HCT116 (cell line): ENCODE results near the gene WNT7B. TPM values are rescaled to one million over a fixed set of nuclear protein-coding genes. Genes with fewer than 3 reads are reported as not detected.

Experiments
- ATAC-seq: fragments of 200-7000 bp; cut with Tn5 transposase; 2 replicates; pipeline ENCODE4 v1.9.1; 2020; ENCODE audit warnings: mild to moderate bottlenecking, moderate library complexity
- BruUV-seq: library from RNA; stranded (reverse); fragments of 400-500 nt; replicated peaks from 2 replicates; lab custom pipeline; 2021; lab: Mats Ljungman, UMichigan
- CTCF ChIA-PET: fragments of 300-600 bp; sonication (Branson Sonifier 250); formaldehyde crosslinking; loops from one replicate; lab custom pipeline; 2021; ENCODE audit warnings: antibody characterized with exemption; lab: Charles Lee
- POLR2A ChIA-PET: fragments of 300-600, 350-600 bp; sonication (Branson Sonifier 250); formaldehyde crosslinking; loops from one replicate; lab custom pipeline; 2021; ENCODE audit warnings: antibody characterized with exemption; lab: Charles Lee
- RAD21 ChIA-PET, 2 experiments: fragments of 300-600 bp; sonication (Branson Sonifier 250); formaldehyde crosslinking; loops; one replicate each; lab custom pipeline; 2023; ENCODE audit warnings: low total read pairs in 2 of 2; ENCODE audit not compliant: uncharacterized antibody in 2 of 2, unreplicated experiment in 2 of 2, low non-redundant PET in 1 of 2; lab: Charles Lee
- DNase-seq: peaks from one replicate; pipeline ENCODE4 v3.0.0-alpha.2; 2010; ENCODE audit warnings: low read depth, low spot score
- H2AFZ ChIP-seq: fragments of 200-600 bp; shearing (Covaris generic), sonication (generic); 2 replicates; pipeline ENCODE4 v1.6.1; 2017; ENCODE audit warnings: low read depth, mixed run types, mixed read lengths, antibody characterized with exemption, low read length; ENCODE audit not compliant: poor library complexity, severe bottlenecking
- H3K27ac ChIP-seq: 2 replicates; pipeline ENCODE4 v1.5.1; 2012; ENCODE audit warnings: low read depth, low read length
- H3K27me3 ChIP-seq: fragments of 200-600 bp; sonication (generic); 2 replicates; pipeline ENCODE4 v1.6.1; 2016; ENCODE audit warnings: mixed run types, low read length, mixed read lengths; ENCODE audit not compliant: insufficient read depth
- H3K36me3 ChIP-seq, 2 experiments: fragments of 200-500 bp in 1 of 2; fragments of 200-600 bp in 1 of 2; sonication (Bioruptor generic) in 1 of 2; sonication (generic) in 1 of 2; 2 replicates each; pipeline versions ENCODE4 v1.5.1 to v1.6.1; 2014 to 2016; ENCODE audit warnings: low read length in 2 of 2, inconsistent platforms in 1 of 2, mixed read lengths in 1 of 2, mixed run types in 1 of 2; ENCODE audit not compliant: insufficient read depth in 2 of 2, control insufficient read depth in 1 of 2
- H3K4me1 ChIP-seq, 2 experiments: fragments of 200-600 bp in 1 of 2; sonication (generic) in 1 of 2; 2 replicates each; pipeline versions ENCODE4 v1.5.1 to v1.6.1; 2012 to 2017; ENCODE audit warnings: low read length in 2 of 2, inconsistent platforms in 1 of 2, mild to moderate bottlenecking in 1 of 2, mixed read lengths in 1 of 2, mixed run types in 1 of 2, moderate library complexity in 1 of 2; ENCODE audit not compliant: insufficient read depth in 2 of 2, control insufficient read depth in 1 of 2
- H3K4me2 ChIP-seq: fragments of 200-600 bp; sonication (generic); 2 replicates; pipeline ENCODE4 v1.6.1; 2017; ENCODE audit warnings: mixed run types, low read length, mixed read lengths
- H3K4me3 ChIP-seq, 2 experiments: fragments of 200-600 bp in 1 of 2; sonication (generic) in 1 of 2; replicated peaks in 1 of 2; 2 replicates each; pipeline ENCODE4 v1.5.1; 2011 to 2016; ENCODE audit warnings: low read length in 2 of 2, control low read depth in 1 of 2, low read depth in 1 of 2, mild to moderate bottlenecking in 1 of 2, mixed read lengths in 1 of 2, mixed run types in 1 of 2
- H3K79me2 ChIP-seq: fragments of 200-600 bp; sonication (generic); 2 replicates; pipeline ENCODE4 v1.6.1; 2017; ENCODE audit warnings: mild to moderate bottlenecking, mixed run types, low read length, moderate library complexity, mixed read lengths; ENCODE audit not compliant: insufficient read depth
- H3K9ac ChIP-seq: fragments of 200-600 bp; sonication (generic); 2 replicates; pipeline ENCODE4 v1.6.1; 2016; ENCODE audit warnings: low read length, mixed read lengths
- H3K9me2 ChIP-seq: fragments of 200-600 bp; sonication (generic), shearing (Covaris generic); 2 replicates; pipeline ENCODE4 v1.6.1; 2017; ENCODE audit warnings: mixed run types, mild to moderate bottlenecking, moderate library complexity; ENCODE audit not compliant: insufficient read depth
- H3K9me3 ChIP-seq, 2 experiments: fragments of 200-500 bp in 1 of 2; fragments of 200-600 bp in 1 of 2; sonication (Bioruptor generic) in 1 of 2; sonication (generic) in 1 of 2; 2 replicates each; pipeline ENCODE4 v1.6.1; 2014 to 2017; ENCODE audit warnings: low read length in 2 of 2, mixed read lengths in 2 of 2, inconsistent platforms in 1 of 2, low read depth in 1 of 2, mild to moderate bottlenecking in 1 of 2, mixed run types in 1 of 2, moderate library complexity in 1 of 2; ENCODE audit not compliant: control insufficient read depth in 1 of 2, insufficient read depth in 1 of 2
- H4K20me1 ChIP-seq: fragments of 200-600 bp; sonication (generic), shearing (Covaris generic); 2 replicates; pipeline ENCODE4 v1.6.1; 2017; ENCODE audit warnings: mixed run types, mild to moderate bottlenecking, moderate library complexity; ENCODE audit not compliant: insufficient read depth
- ATF3 ChIP-seq: IDR thresholded peaks from 2 replicates; pipeline ENCODE4 v1.6.1; 2012
- CBX3 ChIP-seq: IDR thresholded peaks from 2 replicates; pipeline ENCODE4 v1.6.1; 2012; ENCODE audit warnings: low read depth
- CEBPB ChIP-seq: IDR thresholded peaks from 2 replicates; pipeline ENCODE4 v1.6.1; 2012; ENCODE audit warnings: low read depth
- EGR1 ChIP-seq: IDR thresholded peaks from 2 replicates; pipeline ENCODE4 v1.6.1; 2012; ENCODE audit warnings: low read depth
- ELF1 ChIP-seq: IDR thresholded peaks from 2 replicates; pipeline ENCODE4 v1.6.1; 2012; ENCODE audit warnings: low read depth, borderline replicate concordance
- EZH2 ChIP-seq: fragments of 200-600 bp; sonication (generic); IDR thresholded peaks from 2 replicates; pipeline ENCODE4 v1.6.1; 2017; ENCODE audit warnings: antibody characterized with exemption, mixed run types
- EZH2phosphoT487 ChIP-seq: fragments of 200-600 bp; IDR thresholded peaks from 2 replicates; pipeline ENCODE4 v1.6.1; 2018; ENCODE audit warnings: antibody characterized with exemption, borderline replicate concordance
- FOSL1 ChIP-seq: IDR thresholded peaks from 2 replicates; pipeline ENCODE4 v1.6.1; 2012; ENCODE audit warnings: low read depth
- JUND ChIP-seq: IDR thresholded peaks from 2 replicates; pipeline ENCODE4 v1.6.1; 2012
- POLR2A ChIP-seq: IDR thresholded peaks from 2 replicates; pipeline ENCODE4 v1.7.0; 2011; ENCODE audit warnings: borderline replicate concordance; ENCODE audit not compliant: insufficient read depth, insufficient read length; ENCODE audit errors: extremely low read depth
- RAD21 ChIP-seq: IDR thresholded peaks from 2 replicates; pipeline ENCODE4 v1.6.1; 2012; ENCODE audit warnings: low read depth, mild to moderate bottlenecking
- SIN3A ChIP-seq: IDR thresholded peaks from 2 replicates; pipeline ENCODE4 v1.6.1; 2012; ENCODE audit warnings: low read depth
- SRF ChIP-seq: IDR thresholded peaks from 2 replicates; pipeline ENCODE4 v1.6.1; 2012; ENCODE audit warnings: low read depth
- TCF7L2 ChIP-seq: IDR thresholded peaks from 2 replicates; pipeline ENCODE4 v1.7.0; 2011; ENCODE audit warnings: borderline replicate concordance, inconsistent platforms; ENCODE audit not compliant: insufficient read depth, insufficient read length; ENCODE audit errors: extremely low read depth
- YY1 ChIP-seq: IDR thresholded peaks from 2 replicates; pipeline ENCODE4 v1.6.1; 2011; ENCODE audit warnings: low read length, low read depth, moderate library complexity, mild to moderate bottlenecking; ENCODE audit not compliant: insufficient replicate concordance; ENCODE audit errors: extremely low read depth
- ZFX ChIP-seq: fragments of 450-650 bp; IDR thresholded peaks from 2 replicates; pipeline ENCODE4 v1.6.1; 2017
- ZNF274 ChIP-seq: fragments of 200-500 bp; sonication (Bioruptor generic); IDR thresholded peaks from 2 replicates; pipeline ENCODE4 v1.6.1; 2014; ENCODE audit warnings: mild to moderate bottlenecking, low read depth, low read length, inconsistent platforms
- intact Hi-C: fragments of 100-400 bp; cut with micrococcal nuclease; formaldehyde crosslinking; loops from 2 replicates; pipeline ENCODE4 v1.10.0; 2022
- total RNA-seq: library from RNA; stranded (reverse); gene quantifications from one replicate; pipeline ENCODE4 v1.2.1, GENCODE V29; 2021; ENCODE audit not compliant: unreplicated experiment
- TF ChIP-seq, protein P1 (sequence below): IDR thresholded peaks from 2 replicates; pipeline ENCODE4 v1.6.1; 2011; ENCODE audit warnings: mild to moderate bottlenecking, low read length, moderate library complexity; ENCODE audit not compliant: insufficient replicate concordance; ENCODE audit errors: extremely low read depth
- TF ChIP-seq, protein P2 (sequence below), 3 experiments: fragments of 200-600 bp in 1 of 3; sonication (generic) in 1 of 3; IDR thresholded peaks in 2 of 3; conservative IDR thresholded peaks in 1 of 3; 2 replicates each; pipeline ENCODE4 v1.5.1; 2012 to 2017; ENCODE audit warnings: low read depth in 2 of 3, low read length in 2 of 3, antibody characterized with exemption in 1 of 3, borderline replicate concordance in 1 of 3, control low read depth in 1 of 3, mild to moderate bottlenecking in 1 of 3, mixed read lengths in 1 of 3, mixed run types in 1 of 3, moderate library complexity in 1 of 3; ENCODE audit not compliant: insufficient read depth in 1 of 3

The WNT7B gene
- total RNA-seq, 1 experiment from 2014 or later: 10.5 TPM

GRCh38 chr22:45969801-45970470 lies 7.0 kb downstream of the WNT7B start:
- no peaks in the 10 kb centered on the region for H3K27me3 ChIP-seq
- RAD21 ChIA-PET: interaction anchor here (0.6 to 1.7 kb wide), 4 partner anchors 53 to 326 kb away, joined by 3 to 10 read pairs (median 4); no protein-coding TSS in a partner anchor
- no peaks in the 10 kb centered on the region for H4K20me1 ChIP-seq
- CTCF ChIA-PET: interaction anchor here (0.6 to 1.9 kb wide), 4 partner anchors 107 to 392 kb away, joined by 3 to 25 read pairs (median 5); no protein-coding TSS in a partner anchor
- ATAC-seq: no peak
- no peak overlapping the region for H2AFZ ChIP-seq
- peak overlapping the region; percentile 68 for H3K4me2 ChIP-seq
- H3K36me3 ChIP-seq: no peaks in the 10 kb centered on the region
- no peaks in the 10 kb centered on the region for H3K9me3 ChIP-seq
- no TSS peak for BruUV-seq
- H3K4me3 ChIP-seq: no peak overlapping the region
- POLR2A ChIA-PET: no interaction called here
- H3K9ac ChIP-seq: peak overlapping the region; percentile 44; the same call in 1 of the 2 replicates
- DNase-seq: no peak
- no peaks in the 10 kb centered on the region for H3K79me2 ChIP-seq
- TF ChIP-seq EZH2 (no peak), ZNF274 (no peak), POLR2A (no peak), ZFX (no peak), FOSL1 (no peak), EZH2phosphoT487 (no peak), YY1 (no peak), CEBPB (no peak), TCF7L2 (no peak), RAD21 (no peak), SRF (no peak), ELF1 (no peak), ATF3 (no peak), SIN3A (no peak), EGR1 (no peak), CBX3 (no peak), JUND (no peak)
- TF ChIP-seq, protein P1, sequence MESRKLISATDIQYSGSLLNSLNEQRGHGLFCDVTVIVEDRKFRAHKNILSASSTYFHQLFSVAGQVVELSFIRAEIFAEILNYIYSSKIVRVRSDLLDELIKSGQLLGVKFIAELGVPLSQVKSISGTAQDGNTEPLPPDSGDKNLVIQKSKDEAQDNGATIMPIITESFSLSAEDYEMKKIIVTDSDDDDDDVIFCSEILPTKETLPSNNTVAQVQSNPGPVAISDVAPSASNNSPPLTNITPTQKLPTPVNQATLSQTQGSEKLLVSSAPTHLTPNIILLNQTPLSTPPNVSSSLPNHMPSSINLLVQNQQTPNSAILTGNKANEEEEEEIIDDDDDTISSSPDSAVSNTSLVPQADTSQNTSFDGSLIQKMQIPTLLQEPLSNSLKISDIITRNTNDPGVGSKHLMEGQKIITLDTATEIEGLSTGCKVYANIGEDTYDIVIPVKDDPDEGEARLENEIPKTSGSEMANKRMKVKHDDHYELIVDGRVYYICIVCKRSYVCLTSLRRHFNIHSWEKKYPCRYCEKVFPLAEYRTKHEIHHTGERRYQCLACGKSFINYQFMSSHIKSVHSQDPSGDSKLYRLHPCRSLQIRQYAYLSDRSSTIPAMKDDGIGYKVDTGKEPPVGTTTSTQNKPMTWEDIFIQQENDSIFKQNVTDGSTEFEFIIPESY: no peak
- TF ChIP-seq, protein P2, sequence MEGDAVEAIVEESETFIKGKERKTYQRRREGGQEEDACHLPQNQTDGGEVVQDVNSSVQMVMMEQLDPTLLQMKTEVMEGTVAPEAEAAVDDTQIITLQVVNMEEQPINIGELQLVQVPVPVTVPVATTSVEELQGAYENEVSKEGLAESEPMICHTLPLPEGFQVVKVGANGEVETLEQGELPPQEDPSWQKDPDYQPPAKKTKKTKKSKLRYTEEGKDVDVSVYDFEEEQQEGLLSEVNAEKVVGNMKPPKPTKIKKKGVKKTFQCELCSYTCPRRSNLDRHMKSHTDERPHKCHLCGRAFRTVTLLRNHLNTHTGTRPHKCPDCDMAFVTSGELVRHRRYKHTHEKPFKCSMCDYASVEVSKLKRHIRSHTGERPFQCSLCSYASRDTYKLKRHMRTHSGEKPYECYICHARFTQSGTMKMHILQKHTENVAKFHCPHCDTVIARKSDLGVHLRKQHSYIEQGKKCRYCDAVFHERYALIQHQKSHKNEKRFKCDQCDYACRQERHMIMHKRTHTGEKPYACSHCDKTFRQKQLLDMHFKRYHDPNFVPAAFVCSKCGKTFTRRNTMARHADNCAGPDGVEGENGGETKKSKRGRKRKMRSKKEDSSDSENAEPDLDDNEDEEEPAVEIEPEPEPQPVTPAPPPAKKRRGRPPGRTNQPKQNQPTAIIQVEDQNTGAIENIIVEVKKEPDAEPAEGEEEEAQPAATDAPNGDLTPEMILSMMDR (IDR thresholded peaks at IDR 0.05 in 2 of 3, conservative IDR thresholded peaks at IDR 0.05 in 1 of 3; ENCODE audit: borderline replicate concordance in 1 of 3, insufficient read depth in 1 of 3, low read depth in 2 of 3, low read length in 2 of 3): no peak
- peaks cover 27 to 44% of the 10 kb centered on the region in 2 experiments for H3K4me1 ChIP-seq
- intact Hi-C loops: loop anchor here (2.0 kb wide), 1 partner anchor 105 kb away; no protein-coding TSS in a partner anchor
- peak overlapping the region; percentile 60; the same call in 1 of the 2 replicates for H3K27ac ChIP-seq
- no peaks in the 10 kb centered on the region for H3K9me2 ChIP-seq
